NCI-H187 (cell line): Measurements from ENCODE around the gene TSPAN19.
"Not testable (repeated sequence)": the region's sequence is repeated elsewhere in the genome, so short reads cannot be mapped to it uniquely, and the experiment has no call there.

Experiments used
- DNase-seq, 2 experiments: peaks; one replicate each; lab custom pipeline; 2025; lab: John Stamatoyannopoulos, UW

Gene TSPAN19

GRCh38 chr12:85036234-85036707, at the start of gene TSPAN19, which contains the start of gene LRRIQ1:
TSPAN19 (minus strand) TSS chr12:85036277; CDS start chr12:85029946, 6,331 bp downstream.
LRRIQ1 (plus strand) TSS chr12:85036351; CDS start chr12:85038177, 1,826 bp downstream.
- DNase-seq, result peak; percentile 81 to 87

- DNase-seq, result no peak
Measured at GRCh38 chr12:85085066-85085465, 49.0 kb upstream of the TSPAN19 start.

GRCh38 chr12:85076688-85077430, 40.8 kb upstream of the TSPAN19 start:
- DNase-seq, result no peak

GRCh38 chr12:85072826-85073225, 36.7 kb upstream of the TSPAN19 start:
- DNase-seq, result no peak

GRCh38 chr12:85065837-85066482, 29.9 kb upstream of the TSPAN19 start:
- no peak for DNase-seq

- DNase-seq, result no peak
Measured at GRCh38 chr12:85060916-85061315, 24.8 kb upstream of the TSPAN19 start.

- DNase-seq, result no peak
Measured at GRCh38 chr12:85059594-85059993, 23.5 kb upstream of the TSPAN19 start.

- DNase-seq, result no peak
Measured at GRCh38 chr12:85058339-85058738, 22.3 kb upstream of the TSPAN19 start.

GRCh38 chr12:85057370-85057963, 21.4 kb upstream of the TSPAN19 start:
- DNase-seq, result peak in 1 of 2 experiments; percentile 4

GRCh38 chr12:85043829-85044228, 7.8 kb upstream of the TSPAN19 start:
- no peak for DNase-seq

- DNase-seq, result no peak
Measured at GRCh38 chr12:85041395-85041794, 5.3 kb upstream of the TSPAN19 start.

GRCh38 chr12:85036733-85037132, 656 bp upstream of the TSPAN19 start:
- DNase-seq, result no peak

- DNase-seq, result no peak
Measured at GRCh38 chr12:85029456-85029855, 6.6 kb downstream of the TSPAN19 start.

- no peak for DNase-seq
Measured at GRCh38 chr12:85018098-85018497, 18.0 kb downstream of the TSPAN19 start.

GRCh38 chr12:85017618-85018017, 18.5 kb downstream of the TSPAN19 start:
- DNase-seq, result no peak

GRCh38 chr12:85017133-85017532, 18.9 kb downstream of the TSPAN19 start:
- DNase-seq, result no peak

GRCh38 chr12:85016413-85016812, 19.7 kb downstream of the TSPAN19 start:
- no peak for DNase-seq

GRCh38 chr12:85007836-85008235, 28.2 kb downstream of the TSPAN19 start:
- no peak for DNase-seq

- DNase-seq, result no peak
Measured at GRCh38 chr12:85006206-85006605, 29.9 kb downstream of the TSPAN19 start.

- no peak for DNase-seq
Measured at GRCh38 chr12:85005615-85006014, 30.5 kb downstream of the TSPAN19 start.

- not testable (repeated sequence) for DNase-seq
Measured at GRCh38 chr12:85005047-85005446, 31.0 kb downstream of the TSPAN19 start.

- DNase-seq, result no peak
Measured at GRCh38 chr12:85004204-85004603, 31.9 kb downstream of the TSPAN19 start.

- DNase-seq, result no peak
Measured at GRCh38 chr12:85002778-85003296, 33.2 kb downstream of the TSPAN19 start.
